Activated CD8-positive, alpha-beta T cell treated with anti-CD3 and anti-CD28 coated beads for 36 hours (primary cell): ENCODE measurements around the gene TOR4A. TPM values are rescaled to one million over a fixed set of nuclear protein-coding genes. Genes with fewer than 3 reads are reported as not detected.

ENCODE experiments used
- ATAC-seq: fragments of 200-7000 bp; cut with Tn5 transposase; one replicate; pipeline ENCODE4 v1.10.0; 2021; ENCODE audit warnings: mild to moderate bottlenecking, moderate library complexity
- CTCF ChIA-PET: fragments of 350-600 bp; sonication (Branson Sonifier 250); formaldehyde crosslinking; loops from one replicate; lab custom pipeline; 2021; ENCODE audit warnings: antibody characterized with exemption; lab: Charles Lee
- POLR2A ChIA-PET: fragments of 350-600 bp; sonication (Branson Sonifier 250); formaldehyde crosslinking; loops from one replicate; lab custom pipeline; 2021; ENCODE audit warnings: antibody characterized with exemption; lab: Charles Lee
- DNase-seq: peaks from one replicate; pipeline ENCODE4 v3.0.0-alpha.2; 2020
- H3K27ac Mint-ChIP-seq: one replicate; pipeline ENCODE4 v1.8.0; 2021; ENCODE audit warnings: mild to moderate bottlenecking, mixed read lengths
- H3K27me3 Mint-ChIP-seq: one replicate; pipeline ENCODE4 v1.8.0; 2021; ENCODE audit warnings: mixed read lengths
- H3K36me3 Mint-ChIP-seq: one replicate; pipeline ENCODE4 v1.8.0; 2021; ENCODE audit warnings: low read depth, mixed read lengths
- H3K4me1 Mint-ChIP-seq: one replicate; pipeline ENCODE4 v1.8.0; 2021; ENCODE audit warnings: low read depth, mixed read lengths
- H3K4me3 Mint-ChIP-seq: one replicate; pipeline ENCODE4 v1.8.0; 2021; ENCODE audit warnings: mild to moderate bottlenecking, moderate library complexity, mixed read lengths
- H3K9me3 Mint-ChIP-seq: one replicate; pipeline ENCODE4 v1.8.0; 2021; ENCODE audit warnings: mixed read lengths
- intact Hi-C: fragments of 100-400 bp; cut with micrococcal nuclease; formaldehyde crosslinking; loops from one replicate; pipeline ENCODE4 v1.10.0; 2022
- total RNA-seq, 2 experiments: library from RNA; stranded (reverse); gene quantifications; one replicate each; pipeline ENCODE4 v1.2.3, GENCODE V29; 2021
- TF ChIP-seq, protein P1 (sequence below): fragments of 200-600 bp; IDR thresholded peaks from one replicate; pipeline ENCODE4 v1.8.0; 2022; ENCODE audit warnings: antibody characterized with exemption, mild to moderate bottlenecking

TOR4A gene
- total RNA-seq, 2 experiments from 2014 or later, result 2.9 to 3.0 TPM

DNA sequence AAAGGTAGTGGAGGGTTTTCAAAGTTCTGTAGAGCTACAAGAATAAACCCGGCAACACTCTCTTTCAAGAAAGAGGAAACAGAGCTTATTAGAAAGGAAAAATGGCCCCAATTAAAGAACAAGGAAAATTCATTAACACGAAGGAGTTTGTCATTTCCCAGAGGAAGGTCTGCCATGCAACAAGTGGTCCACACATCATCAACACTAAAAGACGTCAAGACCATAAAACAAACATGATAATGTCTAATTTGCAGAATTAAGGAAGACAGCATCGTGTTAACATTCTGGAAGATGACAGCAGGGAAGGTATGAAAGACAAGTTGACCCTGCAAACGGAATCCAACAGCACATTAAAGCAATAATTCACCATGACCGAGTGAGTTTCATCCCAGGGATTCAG lies 53.2 kb downstream of the TOR4A start:
- Mint-ChIP-seq H3K27me3 (peaks cover 9% of the 10 kb centered on the region), H3K9me3 (peaks cover 3% of the 10 kb centered on the region), H3K4me1 (peaks cover 4% of the 10 kb centered on the region), H3K36me3 (peaks cover 3% of the 10 kb centered on the region), H3K27ac (no peak overlapping the region), H3K4me3 (no peak overlapping the region)
- POLR2A ChIA-PET, result no interaction called here
- no peak for DNase-seq
- TF ChIP-seq, protein P1, sequence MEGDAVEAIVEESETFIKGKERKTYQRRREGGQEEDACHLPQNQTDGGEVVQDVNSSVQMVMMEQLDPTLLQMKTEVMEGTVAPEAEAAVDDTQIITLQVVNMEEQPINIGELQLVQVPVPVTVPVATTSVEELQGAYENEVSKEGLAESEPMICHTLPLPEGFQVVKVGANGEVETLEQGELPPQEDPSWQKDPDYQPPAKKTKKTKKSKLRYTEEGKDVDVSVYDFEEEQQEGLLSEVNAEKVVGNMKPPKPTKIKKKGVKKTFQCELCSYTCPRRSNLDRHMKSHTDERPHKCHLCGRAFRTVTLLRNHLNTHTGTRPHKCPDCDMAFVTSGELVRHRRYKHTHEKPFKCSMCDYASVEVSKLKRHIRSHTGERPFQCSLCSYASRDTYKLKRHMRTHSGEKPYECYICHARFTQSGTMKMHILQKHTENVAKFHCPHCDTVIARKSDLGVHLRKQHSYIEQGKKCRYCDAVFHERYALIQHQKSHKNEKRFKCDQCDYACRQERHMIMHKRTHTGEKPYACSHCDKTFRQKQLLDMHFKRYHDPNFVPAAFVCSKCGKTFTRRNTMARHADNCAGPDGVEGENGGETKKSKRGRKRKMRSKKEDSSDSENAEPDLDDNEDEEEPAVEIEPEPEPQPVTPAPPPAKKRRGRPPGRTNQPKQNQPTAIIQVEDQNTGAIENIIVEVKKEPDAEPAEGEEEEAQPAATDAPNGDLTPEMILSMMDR, result no peak
- no peak for ATAC-seq
- CTCF ChIA-PET, result no interaction called here
- intact Hi-C loops, result no loop called here

DNA sequence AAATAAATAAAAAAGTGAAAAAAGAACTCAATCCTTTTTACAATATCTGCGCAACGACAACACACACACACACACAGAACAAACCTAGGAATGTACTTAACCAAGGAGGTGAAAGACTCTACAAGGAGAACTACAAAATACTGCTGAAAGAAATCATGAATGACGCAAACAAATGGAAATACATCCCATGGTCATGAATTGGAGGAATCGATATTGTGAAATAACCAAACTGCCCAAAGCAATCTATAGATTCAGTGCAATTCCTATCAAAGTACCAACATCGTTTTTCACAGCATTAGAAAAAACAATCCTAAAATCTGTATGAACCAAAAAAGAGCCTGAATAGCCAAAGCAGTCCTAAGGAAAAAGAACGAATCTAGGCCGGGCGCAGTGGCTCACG lies 54.4 kb downstream of the TOR4A start:
- Mint-ChIP-seq H3K27me3 (peaks cover 6% of the 10 kb centered on the region), H3K27ac (no peak overlapping the region), H3K4me3 (no peak overlapping the region), H3K9me3 (peaks cover 8% of the 10 kb centered on the region), H3K36me3 (peaks cover 7% of the 10 kb centered on the region), H3K4me1 (no peaks in the 10 kb centered on the region)
- CTCF ChIA-PET, result no interaction called here
- DNase-seq (no peak), ATAC-seq (no peak)
- POLR2A ChIA-PET, result interaction anchor here (0.7 kb wide), 1 partner anchor 352 kb away, joined by 3 read pairs; no protein-coding TSS in a partner anchor
- intact Hi-C loops, result no loop called here
- TF ChIP-seq, protein P1, result no peak

Other genes starting within 250 kb of the TOR4A start
- 10 to 100 TPM; 11.8 to 16.2 TPM for gene ABCA2, start 249.5 kb upstream of the TOR4A start, total RNA-seq
- gene FUT7, start 245.6 kb upstream of the TOR4A start, total RNA-seq, result under 1 TPM in 1 of 2 experiments, not detected in 1; 0.09 TPM
- 10 to 100 TPM; 18.2 to 21.2 TPM for gene NPDC1, start 231.5 kb upstream of the TOR4A start, total RNA-seq
- gene ENTPD2, start 223.7 kb upstream of the TOR4A start, total RNA-seq, result not detected
- 10 to 100 TPM; 13.5 to 13.7 TPM for gene SAPCD2, start 207.2 kb upstream of the TOR4A start, total RNA-seq
- gene UAP1L1, start 200.2 kb upstream of the TOR4A start, total RNA-seq, result 10 to 100 TPM; 49.8 to 50.1 TPM
- gene MAN1B1, start 190.7 kb upstream of the TOR4A start, total RNA-seq, result 10 to 100 TPM; 31.1 to 33.2 TPM
- gene DPP7, start 163.0 kb upstream of the TOR4A start, total RNA-seq, result 100 to 1,000 TPM; 222 to 227 TPM
- gene GRIN1, start 138.6 kb upstream of the TOR4A start, total RNA-seq, result not detected
- not detected for gene LRRC26, start 107.7 kb upstream of the TOR4A start, total RNA-seq
- not detected for gene TMEM210, start 105.7 kb upstream of the TOR4A start, total RNA-seq
- 10 to 100 TPM; 38.6 to 39.6 TPM for gene ANAPC2, start 89.2 kb upstream of the TOR4A start, total RNA-seq
- gene SSNA1, start 89.0 kb upstream of the TOR4A start, total RNA-seq, result 10 to 100 TPM; 53.3 to 58.4 TPM
- 1 to 10 TPM; 5.7 to 6.6 TPM for gene TPRN, start 77.0 kb upstream of the TOR4A start, total RNA-seq
- gene TMEM203, start 72.1 kb upstream of the TOR4A start, total RNA-seq, result 10 to 100 TPM; 29.4 to 29.9 TPM
- gene NDOR1, start 72.0 kb upstream of the TOR4A start, total RNA-seq, result 10 to 100 TPM; 29.5 to 30.7 TPM
- gene RNF208, start 55.5 kb upstream of the TOR4A start, total RNA-seq, result 10 to 100 TPM in 1 of 2 experiments, 1 to 10 TPM in 1; 8.0 to 10.4 TPM
- under 1 TPM in 1 of 2 experiments, not detected in 1; 0.34 TPM for gene CYSRT1, start 52.6 kb upstream of the TOR4A start, total RNA-seq
- gene RNF224, start 50.2 kb upstream of the TOR4A start, total RNA-seq, result not detected
- gene SLC34A3, start 46.8 kb upstream of the TOR4A start, total RNA-seq, result not detected
- gene TUBB4B, start 36.4 kb upstream of the TOR4A start, total RNA-seq, result 100 to 1,000 TPM; 228 to 230 TPM
- gene STPG3, start 26.4 kb upstream of the TOR4A start, total RNA-seq, result not detected
- gene NELFB, start 22.4 kb upstream of the TOR4A start, total RNA-seq, result 10 to 100 TPM; 50.9 to 54.3 TPM
- gene NRARP, start 24.5 kb downstream of the TOR4A start, total RNA-seq, result 1 to 10 TPM; 3.3 to 4.4 TPM
- gene EXD3, start 145.4 kb downstream of the TOR4A start, total RNA-seq, result 1 to 10 TPM; 8.1 to 9.0 TPM
- gene NOXA1, start 145.7 kb downstream of the TOR4A start, total RNA-seq, result under 1 TPM; 0.72 to 0.95 TPM
- gene ENTPD8, start 163.6 kb downstream of the TOR4A start, total RNA-seq, result not detected
- 100 to 1,000 TPM; 112 to 116 TPM for gene NSMF, start 181.6 kb downstream of the TOR4A start, total RNA-seq